Stimulated activated CD4-positive, alpha-beta T cell treated with anti-CD3 and anti-CD28 coated beads, Interleukin-1b, Interleukin-23, amount 100 ng/mL, for 4 hours (primary cell): Measurements from ENCODE around the gene OXLD1.

Experiments
- DNase-seq, 2 donors: peaks; one replicate each; pipeline ENCODE4 v3.0.0-alpha.2; 2020; ENCODE audit warnings: low read depth in 2 of 2

Gene OXLD1

DNA sequence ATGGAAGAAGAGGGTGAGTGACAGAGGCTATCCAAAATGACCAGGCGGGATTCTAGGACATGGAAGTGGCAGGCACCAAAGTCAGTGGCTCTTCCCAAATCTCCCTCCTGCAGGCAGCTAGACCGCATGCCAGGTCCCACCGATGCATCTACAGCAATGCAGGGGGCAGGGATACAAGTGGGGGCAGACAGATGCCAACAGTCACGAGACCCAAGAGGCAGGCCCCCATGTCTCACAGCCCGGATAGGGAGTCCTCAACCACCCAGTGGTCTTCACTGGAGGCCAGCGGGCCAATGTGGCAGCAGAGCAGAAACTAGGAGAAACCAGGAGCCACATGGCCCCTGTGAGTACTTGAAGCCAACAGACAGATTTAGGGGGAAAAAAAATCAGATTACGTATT lies 49.5 kb downstream of the OXLD1 start:
- no peak for DNase-seq

DNA sequence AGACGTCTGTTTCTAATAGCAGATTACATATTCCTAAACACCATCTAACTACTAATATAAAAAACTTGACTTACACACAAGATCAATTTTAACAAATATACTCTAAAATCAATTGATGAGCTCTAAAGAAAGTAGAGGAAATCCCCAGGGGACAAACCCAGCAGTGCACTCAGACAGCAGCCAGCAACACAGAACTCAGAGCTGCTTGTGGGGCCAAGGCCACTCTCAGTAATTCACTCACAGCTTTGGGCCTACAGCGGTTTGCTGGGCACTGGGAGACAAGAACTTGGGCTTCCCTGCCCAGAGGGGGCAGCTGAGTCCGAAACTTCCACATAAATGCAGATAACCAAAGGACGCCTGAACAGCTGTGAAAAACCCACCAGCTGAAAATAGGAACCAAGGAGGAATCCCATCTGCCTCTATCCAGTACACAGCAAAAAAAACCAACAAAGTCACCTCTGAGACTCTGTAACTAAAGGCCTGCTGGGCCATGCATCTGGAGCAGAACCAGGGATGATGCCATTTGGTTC lies 50.9 kb downstream of the OXLD1 start:
- no peak for DNase-seq
